ENCODE results near the gene ARID1A. TPM values are rescaled to one million over a fixed set of nuclear protein-coding genes. Genes with fewer than 3 reads are reported as not detected.

The ARID1A gene
- total RNA-seq, 1 donor from 2014 or later, result 43.1 TPM

DNA sequence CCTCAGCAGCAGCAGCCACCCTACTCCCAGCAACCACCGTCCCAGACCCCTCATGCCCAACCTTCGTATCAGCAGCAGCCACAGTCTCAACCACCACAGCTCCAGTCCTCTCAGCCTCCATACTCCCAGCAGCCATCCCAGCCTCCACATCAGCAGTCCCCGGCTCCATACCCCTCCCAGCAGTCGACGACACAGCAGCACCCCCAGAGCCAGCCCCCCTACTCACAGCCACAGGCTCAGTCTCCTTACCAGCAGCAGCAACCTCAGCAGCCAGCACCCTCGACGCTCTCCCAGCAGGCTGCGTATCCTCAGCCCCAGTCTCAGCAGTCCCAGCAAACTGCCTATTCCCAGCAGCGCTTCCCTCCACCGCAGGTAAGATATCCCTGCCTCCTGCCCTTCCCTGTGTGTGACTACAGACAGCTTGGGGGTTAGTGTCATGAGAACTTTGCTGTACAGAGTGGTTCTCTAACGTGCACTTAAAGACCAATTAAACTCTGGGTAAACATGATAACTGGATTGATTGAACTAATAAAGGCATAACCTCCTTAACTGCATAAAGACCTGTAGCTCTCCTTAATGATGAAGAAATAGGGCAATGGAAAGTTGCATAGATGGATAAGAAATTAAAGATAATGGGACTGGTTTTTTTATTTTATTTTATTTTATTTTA, 35.6 kb downstream of the ARID1A start:
- Mint-ChIP-seq H3K4me3 (no peak overlapping the region), H3K27ac (no peak overlapping the region), H3K27me3 (ENCODE audit: insufficient read depth, low read depth) (no peaks in the 10 kb centered on the region), H3K9me3 (no peaks in the 10 kb centered on the region), H3K4me1 (peaks cover 20% of the 10 kb centered on the region), H3K36me3 (peaks cover 34% of the 10 kb centered on the region)
- no peak overlapping the region for H2AFZ ChIP-seq (replicated peaks)
- TF ChIP-seq EZH2 (IDR thresholded peaks at IDR 0.05) (no peak), EZH2phosphoT487 (IDR thresholded peaks at IDR 0.05) (no peak)
- TF ChIP-seq, protein P1, sequence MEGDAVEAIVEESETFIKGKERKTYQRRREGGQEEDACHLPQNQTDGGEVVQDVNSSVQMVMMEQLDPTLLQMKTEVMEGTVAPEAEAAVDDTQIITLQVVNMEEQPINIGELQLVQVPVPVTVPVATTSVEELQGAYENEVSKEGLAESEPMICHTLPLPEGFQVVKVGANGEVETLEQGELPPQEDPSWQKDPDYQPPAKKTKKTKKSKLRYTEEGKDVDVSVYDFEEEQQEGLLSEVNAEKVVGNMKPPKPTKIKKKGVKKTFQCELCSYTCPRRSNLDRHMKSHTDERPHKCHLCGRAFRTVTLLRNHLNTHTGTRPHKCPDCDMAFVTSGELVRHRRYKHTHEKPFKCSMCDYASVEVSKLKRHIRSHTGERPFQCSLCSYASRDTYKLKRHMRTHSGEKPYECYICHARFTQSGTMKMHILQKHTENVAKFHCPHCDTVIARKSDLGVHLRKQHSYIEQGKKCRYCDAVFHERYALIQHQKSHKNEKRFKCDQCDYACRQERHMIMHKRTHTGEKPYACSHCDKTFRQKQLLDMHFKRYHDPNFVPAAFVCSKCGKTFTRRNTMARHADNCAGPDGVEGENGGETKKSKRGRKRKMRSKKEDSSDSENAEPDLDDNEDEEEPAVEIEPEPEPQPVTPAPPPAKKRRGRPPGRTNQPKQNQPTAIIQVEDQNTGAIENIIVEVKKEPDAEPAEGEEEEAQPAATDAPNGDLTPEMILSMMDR (IDR thresholded peaks at IDR 0.05), result no peak
- H3K27me3 ChIP-seq, result no peaks in the 10 kb centered on the region
- H3K79me2 ChIP-seq (ENCODE audit: low read depth), result peaks cover 100% of the 10 kb centered on the region
- H3K4me3 ChIP-seq, result no peak overlapping the region
- peaks cover 10% of the 10 kb centered on the region for H3F3A ChIP-seq (ENCODE audit: low read depth)
- no peaks in the 10 kb centered on the region for H3K9me3 ChIP-seq (ENCODE audit: low read depth)
- H3K36me3 ChIP-seq, result peaks cover 38% of the 10 kb centered on the region
- no peak for DNase-seq (ENCODE audit: low spot score)
- no peak overlapping the region for H3K9ac ChIP-seq
- H3K27ac ChIP-seq, result no peak overlapping the region
- H3K4me1 ChIP-seq, result peaks cover 20% of the 10 kb centered on the region
- H4K20me1 ChIP-seq (ENCODE audit: low read depth), result peaks cover 92% of the 10 kb centered on the region
- H3K4me2 ChIP-seq, result no peak overlapping the region

DNA sequence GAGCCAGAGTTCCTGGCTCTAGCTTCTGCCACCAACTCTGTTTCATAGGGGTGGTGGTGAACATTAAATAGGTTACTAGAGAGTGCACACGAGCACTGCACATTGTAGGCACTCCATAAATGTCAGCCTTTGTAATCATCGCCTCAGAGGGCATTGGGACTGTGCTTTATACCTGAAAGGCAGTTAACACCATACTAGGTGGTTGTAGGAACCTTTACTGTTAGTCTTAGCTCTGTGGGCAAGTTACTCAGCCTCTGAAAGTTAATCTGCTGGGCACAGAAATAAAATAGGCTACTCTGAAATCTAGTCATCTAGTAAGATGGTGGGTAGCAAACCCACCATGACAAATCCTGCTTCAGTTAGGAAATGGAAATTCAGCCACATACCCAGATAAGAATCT, 37.6 kb downstream of the ARID1A start:
- Histone ChIP-seq H3K9ac (no peak overlapping the region), H3K4me3 (no peak overlapping the region), H4K20me1 (ENCODE audit: low read depth) (peaks cover 90% of the 10 kb centered on the region), H3K27ac (no peak overlapping the region), H3K79me2 (ENCODE audit: low read depth) (peaks cover 100% of the 10 kb centered on the region), H3K9me3 (ENCODE audit: low read depth) (no peaks in the 10 kb centered on the region), H2AFZ (replicated peaks) (no peak overlapping the region), H3F3A (ENCODE audit: low read depth) (peaks cover 10% of the 10 kb centered on the region), H3K4me1 (peaks cover under 1% of the 10 kb centered on the region), H3K36me3 (peaks cover 38% of the 10 kb centered on the region), H3K4me2 (no peak overlapping the region), H3K27me3 (no peaks in the 10 kb centered on the region)
- TF ChIP-seq EZH2phosphoT487 (IDR thresholded peaks at IDR 0.05), result no peak
- TF ChIP-seq, protein P1 (IDR thresholded peaks at IDR 0.05), result no peak
- no peak for TF ChIP-seq EZH2 (IDR thresholded peaks at IDR 0.05)
- no peak for DNase-seq (ENCODE audit: low spot score)
- Mint-ChIP-seq H3K27me3 (ENCODE audit: insufficient read depth, low read depth) (no peaks in the 10 kb centered on the region), H3K4me3 (no peak overlapping the region), H3K9me3 (no peaks in the 10 kb centered on the region), H3K4me1 (peaks cover 2% of the 10 kb centered on the region), H3K36me3 (peaks cover 36% of the 10 kb centered on the region), H3K27ac (no peak overlapping the region)

DNA sequence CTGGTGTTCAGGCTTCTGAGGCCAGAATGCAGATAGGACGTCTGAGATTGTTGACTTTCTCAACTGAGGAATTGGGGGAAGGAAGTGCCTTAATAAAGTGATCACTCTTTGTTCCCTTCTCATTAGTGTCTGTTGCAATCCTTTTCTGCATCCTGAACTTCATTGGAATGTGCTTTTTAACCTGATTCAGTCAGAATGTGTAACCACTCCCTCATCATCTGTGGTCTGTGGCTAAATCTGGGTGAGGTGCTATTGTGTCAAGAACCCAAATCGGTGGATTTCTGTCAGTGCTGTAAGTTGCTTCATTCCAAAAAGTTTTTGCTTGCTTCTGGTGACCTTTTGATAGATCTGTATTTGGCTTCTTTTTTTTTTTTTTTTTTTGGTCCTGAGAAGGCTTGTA, 38.2 kb downstream of the ARID1A start:
- TF ChIP-seq EZH2 (IDR thresholded peaks at IDR 0.05) (no peak), EZH2phosphoT487 (IDR thresholded peaks at IDR 0.05) (no peak)
- TF ChIP-seq, protein P1 (IDR thresholded peaks at IDR 0.05), result no peak
- H3K4me3 Mint-ChIP-seq, result no peak overlapping the region
- no peak overlapping the region for H3K4me2 ChIP-seq
- H3K36me3 Mint-ChIP-seq, result peaks cover 36% of the 10 kb centered on the region
- H3K4me3 ChIP-seq, result no peak overlapping the region
- no peaks in the 10 kb centered on the region for H3K4me1 ChIP-seq
- H3K9me3 Mint-ChIP-seq, result no peaks in the 10 kb centered on the region
- H2AFZ ChIP-seq (replicated peaks), result no peak overlapping the region
- no peak overlapping the region for H3K27ac Mint-ChIP-seq
- H3K27me3 Mint-ChIP-seq (ENCODE audit: insufficient read depth, low read depth), result no peaks in the 10 kb centered on the region
- peaks cover 100% of the 10 kb centered on the region for H3K79me2 ChIP-seq (ENCODE audit: low read depth)
- H4K20me1 ChIP-seq (ENCODE audit: low read depth), result peaks cover 90% of the 10 kb centered on the region
- H3K4me1 Mint-ChIP-seq, result peaks cover 2% of the 10 kb centered on the region
- H3F3A ChIP-seq (ENCODE audit: low read depth), result peaks cover 10% of the 10 kb centered on the region
- H3K27me3 ChIP-seq, result no peaks in the 10 kb centered on the region
- DNase-seq (ENCODE audit: low spot score), result no peak
- peaks cover 38% of the 10 kb centered on the region for H3K36me3 ChIP-seq
- no peak overlapping the region for H3K27ac ChIP-seq
- H3K9me3 ChIP-seq (ENCODE audit: low read depth), result no peaks in the 10 kb centered on the region
- no peak overlapping the region for H3K9ac ChIP-seq

Measured in neural progenitor cell (in vitro differentiated cells).